ENCODE data around the gene PTBP3. TPM values are rescaled to one million over a fixed set of nuclear protein-coding genes. Genes with fewer than 3 reads are reported as not detected.

Gene PTBP3
- polyA plus RNA-seq, 1 donor from 2014 or later: 36.1 TPM

DNA sequence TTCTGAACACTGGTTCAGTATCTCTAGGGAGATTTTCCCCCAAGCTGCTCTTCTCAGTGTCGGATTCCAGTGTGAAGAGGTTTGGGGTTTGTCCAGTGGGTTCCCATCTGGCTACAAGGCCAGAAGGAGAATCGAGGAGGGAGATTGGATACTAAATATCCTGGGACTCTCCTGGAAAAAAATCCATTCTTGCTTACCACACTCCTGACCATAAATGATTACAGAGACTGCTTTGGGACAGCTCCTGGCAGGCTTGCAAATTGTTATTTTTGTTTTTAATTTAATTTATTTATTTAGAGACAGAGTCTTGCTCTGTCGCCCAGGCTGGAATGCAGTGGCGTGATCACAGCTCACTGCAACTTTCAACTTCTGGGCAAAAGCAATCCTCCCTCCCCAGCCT, 153.6 kb downstream of the PTBP3 start:
- H3K27me3 ChIP-seq (ENCODE audit: insufficient read depth, low read depth, low read length): peaks cover 18% of the 10 kb centered on the region
- H3K36me3 ChIP-seq (ENCODE audit: insufficient read depth, low read length): no peaks in the 10 kb centered on the region
- H2AFZ ChIP-seq (ENCODE audit: low read depth, low read length): no peak overlapping the region
- H3F3A ChIP-seq (ENCODE audit: insufficient read depth, low read length, poor library complexity, severe bottlenecking): no peaks in the 10 kb centered on the region
- no peaks in the 10 kb centered on the region for H3K79me2 ChIP-seq (replicated peaks; ENCODE audit: insufficient read depth, low read length)
- H3K4me3 ChIP-seq (ENCODE audit: low read length): no peak overlapping the region
- H3K27ac ChIP-seq (ENCODE audit: low read length): no peak overlapping the region
- TF ChIP-seq TAF1 (IDR thresholded peaks at IDR 0.05; ENCODE audit: low read depth) (no peak), EP300 (conservative IDR thresholded peaks at IDR 0.05; ENCODE audit: poor library complexity, severe bottlenecking) (no peak), POLR2AphosphoS5 (IDR thresholded peaks at IDR 0.05) (no peak), SMC3 (conservative IDR thresholded peaks at IDR 0.05; ENCODE audit: poor library complexity) (no peak)
- H3K9ac ChIP-seq (ENCODE audit: low read length): no peak overlapping the region
- H3K9me3 ChIP-seq (ENCODE audit: low read length): no peaks in the 10 kb centered on the region
- H4K20me1 ChIP-seq (ENCODE audit: insufficient read depth): no peaks in the 10 kb centered on the region
- no peak overlapping the region for H3K4me2 ChIP-seq (ENCODE audit: low read length)
- H3K9me2 ChIP-seq (ENCODE audit: insufficient read depth, low read length): no peaks in the 10 kb centered on the region

DNA sequence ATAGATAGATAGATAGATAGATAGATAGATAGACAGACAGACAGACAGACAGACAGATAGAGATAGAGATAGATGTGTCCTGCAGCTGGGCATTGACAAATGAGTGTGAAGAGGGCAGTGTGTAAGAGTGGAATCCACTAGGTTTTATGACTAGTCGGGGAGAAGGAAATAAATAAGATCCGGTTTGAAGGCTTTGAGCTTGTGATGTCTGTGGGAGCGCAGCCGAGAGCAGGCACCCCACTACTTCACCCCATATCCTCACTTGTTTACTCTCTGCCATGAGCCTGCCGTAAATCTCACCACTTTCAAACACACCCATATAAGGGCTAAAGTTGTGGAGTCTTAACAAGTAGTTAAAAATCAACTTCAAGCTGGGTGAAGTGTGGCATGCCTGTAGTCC, 156.9 kb downstream of the PTBP3 start:
- Histone ChIP-seq H4K20me1 (ENCODE audit: insufficient read depth) (no peaks in the 10 kb centered on the region), H3K9me2 (ENCODE audit: insufficient read depth, low read length) (no peaks in the 10 kb centered on the region), H3K9me3 (ENCODE audit: low read length) (no peaks in the 10 kb centered on the region), H3K4me2 (ENCODE audit: low read length) (no peak overlapping the region), H3K79me2 (replicated peaks; ENCODE audit: insufficient read depth, low read length) (no peaks in the 10 kb centered on the region), H3K4me3 (ENCODE audit: low read length) (no peak overlapping the region), H3K27ac (ENCODE audit: low read length) (no peak overlapping the region), H3K9ac (ENCODE audit: low read length) (no peak overlapping the region), H3K27me3 (ENCODE audit: insufficient read depth, low read depth, low read length) (peaks cover 18% of the 10 kb centered on the region), H3K36me3 (ENCODE audit: insufficient read depth, low read length) (no peaks in the 10 kb centered on the region), H2AFZ (ENCODE audit: low read depth, low read length) (no peak overlapping the region), H3F3A (ENCODE audit: insufficient read depth, low read length, poor library complexity, severe bottlenecking) (no peaks in the 10 kb centered on the region)
- TF ChIP-seq SMC3 (conservative IDR thresholded peaks at IDR 0.05; ENCODE audit: poor library complexity): no peak
- no peak for TF ChIP-seq MXI1 (conservative IDR thresholded peaks at IDR 0.05; ENCODE audit: poor library complexity, severe bottlenecking)

DNA sequence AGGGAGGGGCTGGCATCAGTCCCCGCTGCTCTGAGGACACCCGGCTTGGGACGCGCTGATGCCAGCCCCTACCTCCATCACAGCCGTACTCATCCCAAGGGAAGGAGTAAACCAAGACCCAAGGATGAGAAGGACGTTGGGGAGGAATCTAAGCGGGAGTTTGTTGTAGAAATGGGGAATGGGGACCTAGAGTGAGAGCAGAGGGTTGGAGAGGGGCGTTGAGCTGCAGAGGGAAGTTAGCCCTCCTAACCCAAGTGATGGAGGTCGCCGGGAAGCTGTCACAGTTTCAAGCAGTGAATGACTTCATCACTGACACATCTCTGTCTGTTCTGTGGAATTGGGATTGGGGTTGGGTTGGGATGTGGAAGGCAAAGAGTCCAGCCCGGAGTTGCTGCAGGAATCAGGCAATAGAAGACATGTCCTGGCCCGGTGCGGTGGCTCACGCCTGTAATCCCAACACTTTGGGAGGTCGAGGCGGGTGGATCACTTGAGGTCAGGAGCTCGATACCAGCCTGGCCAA, 157.6 kb downstream of the PTBP3 start:
- Histone ChIP-seq H3K36me3 (ENCODE audit: insufficient read depth, low read length) (no peaks in the 10 kb centered on the region), H3K79me2 (replicated peaks; ENCODE audit: insufficient read depth, low read length) (no peaks in the 10 kb centered on the region), H3K9me2 (ENCODE audit: insufficient read depth, low read length) (no peaks in the 10 kb centered on the region), H3K9ac (ENCODE audit: low read length) (no peak overlapping the region), H3K4me2 (ENCODE audit: low read length) (no peak overlapping the region), H3K27ac (ENCODE audit: low read length) (no peak overlapping the region), H3F3A (ENCODE audit: insufficient read depth, low read length, poor library complexity, severe bottlenecking) (no peaks in the 10 kb centered on the region), H4K20me1 (ENCODE audit: insufficient read depth) (no peaks in the 10 kb centered on the region), H2AFZ (ENCODE audit: low read depth, low read length) (no peak overlapping the region), H3K4me3 (ENCODE audit: low read length) (peak overlapping the region; percentile 63), H3K9me3 (ENCODE audit: low read length) (no peaks in the 10 kb centered on the region), H3K27me3 (ENCODE audit: insufficient read depth, low read depth, low read length) (peaks cover 18% of the 10 kb centered on the region)
- TF ChIP-seq MXI1 (conservative IDR thresholded peaks at IDR 0.05; ENCODE audit: poor library complexity, severe bottlenecking): no peak
- no peak for TF ChIP-seq RAD21 (conservative IDR thresholded peaks at IDR 0.05)
- no peak for TF ChIP-seq EZH2 (IDR thresholded peaks at IDR 0.05; ENCODE audit: borderline replicate concordance, insufficient read depth, low read length, poor library complexity, severe bottlenecking)
- no peak for TF ChIP-seq SMC3 (conservative IDR thresholded peaks at IDR 0.05; ENCODE audit: poor library complexity)
- no peak for TF ChIP-seq EP300 (conservative IDR thresholded peaks at IDR 0.05; ENCODE audit: poor library complexity, severe bottlenecking)
- no peak for TF ChIP-seq TAF1 (IDR thresholded peaks at IDR 0.05; ENCODE audit: low read depth)
- TF ChIP-seq, protein P1, sequence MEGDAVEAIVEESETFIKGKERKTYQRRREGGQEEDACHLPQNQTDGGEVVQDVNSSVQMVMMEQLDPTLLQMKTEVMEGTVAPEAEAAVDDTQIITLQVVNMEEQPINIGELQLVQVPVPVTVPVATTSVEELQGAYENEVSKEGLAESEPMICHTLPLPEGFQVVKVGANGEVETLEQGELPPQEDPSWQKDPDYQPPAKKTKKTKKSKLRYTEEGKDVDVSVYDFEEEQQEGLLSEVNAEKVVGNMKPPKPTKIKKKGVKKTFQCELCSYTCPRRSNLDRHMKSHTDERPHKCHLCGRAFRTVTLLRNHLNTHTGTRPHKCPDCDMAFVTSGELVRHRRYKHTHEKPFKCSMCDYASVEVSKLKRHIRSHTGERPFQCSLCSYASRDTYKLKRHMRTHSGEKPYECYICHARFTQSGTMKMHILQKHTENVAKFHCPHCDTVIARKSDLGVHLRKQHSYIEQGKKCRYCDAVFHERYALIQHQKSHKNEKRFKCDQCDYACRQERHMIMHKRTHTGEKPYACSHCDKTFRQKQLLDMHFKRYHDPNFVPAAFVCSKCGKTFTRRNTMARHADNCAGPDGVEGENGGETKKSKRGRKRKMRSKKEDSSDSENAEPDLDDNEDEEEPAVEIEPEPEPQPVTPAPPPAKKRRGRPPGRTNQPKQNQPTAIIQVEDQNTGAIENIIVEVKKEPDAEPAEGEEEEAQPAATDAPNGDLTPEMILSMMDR (IDR thresholded peaks at IDR 0.05; ENCODE audit: poor library complexity, severe bottlenecking): no peak
- no peak for TF ChIP-seq POLR2AphosphoS5 (IDR thresholded peaks at IDR 0.05)
- TF ChIP-seq, protein P2, sequence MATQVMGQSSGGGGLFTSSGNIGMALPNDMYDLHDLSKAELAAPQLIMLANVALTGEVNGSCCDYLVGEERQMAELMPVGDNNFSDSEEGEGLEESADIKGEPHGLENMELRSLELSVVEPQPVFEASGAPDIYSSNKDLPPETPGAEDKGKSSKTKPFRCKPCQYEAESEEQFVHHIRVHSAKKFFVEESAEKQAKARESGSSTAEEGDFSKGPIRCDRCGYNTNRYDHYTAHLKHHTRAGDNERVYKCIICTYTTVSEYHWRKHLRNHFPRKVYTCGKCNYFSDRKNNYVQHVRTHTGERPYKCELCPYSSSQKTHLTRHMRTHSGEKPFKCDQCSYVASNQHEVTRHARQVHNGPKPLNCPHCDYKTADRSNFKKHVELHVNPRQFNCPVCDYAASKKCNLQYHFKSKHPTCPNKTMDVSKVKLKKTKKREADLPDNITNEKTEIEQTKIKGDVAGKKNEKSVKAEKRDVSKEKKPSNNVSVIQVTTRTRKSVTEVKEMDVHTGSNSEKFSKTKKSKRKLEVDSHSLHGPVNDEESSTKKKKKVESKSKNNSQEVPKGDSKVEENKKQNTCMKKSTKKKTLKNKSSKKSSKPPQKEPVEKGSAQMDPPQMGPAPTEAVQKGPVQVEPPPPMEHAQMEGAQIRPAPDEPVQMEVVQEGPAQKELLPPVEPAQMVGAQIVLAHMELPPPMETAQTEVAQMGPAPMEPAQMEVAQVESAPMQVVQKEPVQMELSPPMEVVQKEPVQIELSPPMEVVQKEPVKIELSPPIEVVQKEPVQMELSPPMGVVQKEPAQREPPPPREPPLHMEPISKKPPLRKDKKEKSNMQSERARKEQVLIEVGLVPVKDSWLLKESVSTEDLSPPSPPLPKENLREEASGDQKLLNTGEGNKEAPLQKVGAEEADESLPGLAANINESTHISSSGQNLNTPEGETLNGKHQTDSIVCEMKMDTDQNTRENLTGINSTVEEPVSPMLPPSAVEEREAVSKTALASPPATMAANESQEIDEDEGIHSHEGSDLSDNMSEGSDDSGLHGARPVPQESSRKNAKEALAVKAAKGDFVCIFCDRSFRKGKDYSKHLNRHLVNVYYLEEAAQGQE (IDR thresholded peaks at IDR 0.05; ENCODE audit: borderline replicate concordance): no peak

Data from neural cell (in vitro differentiated cells).